Measurements from ENCODE around the gene BANP.

DNA sequence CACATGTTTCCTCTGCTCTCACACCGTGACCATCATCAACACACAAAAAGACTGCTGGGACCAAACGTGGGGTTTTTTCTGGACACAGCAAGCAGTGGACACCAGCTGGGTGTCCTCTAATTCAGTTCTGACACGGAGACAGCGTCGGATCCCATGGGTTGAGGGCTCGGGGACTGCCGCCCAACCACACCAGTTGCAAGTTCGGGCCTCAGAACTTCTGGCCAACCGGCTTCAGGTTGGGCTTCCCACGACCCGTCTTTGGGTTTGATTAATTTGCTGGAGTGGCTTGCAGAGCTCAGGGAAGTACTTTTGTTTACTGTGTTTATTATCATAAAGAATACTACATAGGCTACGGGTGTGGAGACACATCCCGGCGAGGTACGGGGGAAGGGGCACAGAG lies 97.8 kb downstream of the BANP start:
- TF ChIP-seq EZH2phosphoT487 (IDR thresholded peaks at IDR 0.05; ENCODE audit: borderline replicate concordance): no peak
- TF ChIP-seq CTCF (IDR thresholded peaks at IDR 0.05 in 2 of 3, conservative IDR thresholded peaks at IDR 0.05 in 1 of 3; ENCODE audit: borderline replicate concordance in 1 of 3, insufficient read depth in 1 of 3, low read depth in 2 of 3, low read length in 2 of 3): no peak
- no peak for TF ChIP-seq POLR2A (IDR thresholded peaks at IDR 0.05; ENCODE audit: borderline replicate concordance, extremely low read depth, insufficient read depth, insufficient read length)
- no peak for TF ChIP-seq EGR1 (IDR thresholded peaks at IDR 0.05; ENCODE audit: low read depth)

All from HCT116 (cell line).